Central memory CD8-positive, alpha-beta T cell (primary cell): ENCODE results near the gene KATNB1.
A peak's percentile ranks its signal among the peaks of the same experiment; 100 is the strongest.

Experiments used
- ATAC-seq: fragments of 150-1000 bp; cut with Tn5 transposase; replicated peaks from 2 replicates; pipeline ENCODE4 v1.10.0; 2022; ENCODE audit warnings: mild to moderate bottlenecking, moderate FRiP score, moderate number of reproducible peaks; ENCODE audit not compliant: poor library complexity, severe bottlenecking; ENCODE audit errors: extremely low read depth
- DNase-seq, 2 donors: peaks; one replicate each; pipeline ENCODE4 v3.0.0; 2021; ENCODE audit warnings: low spot score in 2 of 2
- H3K27ac Mint-ChIP-seq: one replicate; pipeline ENCODE4 v1.8.0; 2022; ENCODE audit warnings: low read depth, mild to moderate bottlenecking, moderate library complexity, mixed read lengths
- H3K27me3 Mint-ChIP-seq: one replicate; pipeline ENCODE4 v1.8.0; 2022; ENCODE audit warnings: mixed read lengths
- H3K36me3 Mint-ChIP-seq: one replicate; pipeline ENCODE4 v1.8.0; 2022; ENCODE audit warnings: mild to moderate bottlenecking, moderate library complexity, mixed read lengths; ENCODE audit not compliant: insufficient read depth
- H3K4me1 Mint-ChIP-seq: one replicate; pipeline ENCODE4 v1.8.0; 2022; ENCODE audit warnings: mixed read lengths
- H3K4me3 Mint-ChIP-seq: one replicate; pipeline ENCODE4 v1.8.0; 2022; ENCODE audit warnings: mild to moderate bottlenecking, moderate library complexity, mixed read lengths
- H3K9me3 Mint-ChIP-seq: one replicate; pipeline ENCODE4 v1.8.0; 2022; ENCODE audit warnings: mixed read lengths

The KATNB1 gene

GRCh38 chr16:57732714-57733113, 2.9 kb upstream of the KATNB1 start:
- Mint-ChIP-seq H3K4me3 (peak overlapping the region; percentile 57), H3K36me3 (peaks cover 15% of the 10 kb centered on the region), H3K4me1 (peaks cover 20% of the 10 kb centered on the region), H3K27ac (peak overlapping the region; percentile 33), H3K9me3 (peaks cover 5% of the 10 kb centered on the region), H3K27me3 (no peaks in the 10 kb centered on the region)
- DNase-seq (no peak), ATAC-seq (no peak)

- ATAC-seq = no peak
- peaks cover 18% of the 10 kb centered on the region for H3K36me3 Mint-ChIP-seq
- no peak for DNase-seq
- peak overlapping the region; percentile 95 for H3K4me3 Mint-ChIP-seq
- H3K9me3 Mint-ChIP-seq = no peaks in the 10 kb centered on the region
- H3K4me1 Mint-ChIP-seq = peaks cover 20% of the 10 kb centered on the region
- H3K27me3 Mint-ChIP-seq = no peaks in the 10 kb centered on the region
- peak overlapping the region; percentile 91 for H3K27ac Mint-ChIP-seq
These were observed 1.2 kb upstream of the KATNB1 start for GRCh38 chr16:57734308-57734924.

GRCh38 chr16:57734925-57735754, 430 bp upstream of the KATNB1 start:
- peaks cover 20% of the 10 kb centered on the region for H3K4me1 Mint-ChIP-seq

DNA sequence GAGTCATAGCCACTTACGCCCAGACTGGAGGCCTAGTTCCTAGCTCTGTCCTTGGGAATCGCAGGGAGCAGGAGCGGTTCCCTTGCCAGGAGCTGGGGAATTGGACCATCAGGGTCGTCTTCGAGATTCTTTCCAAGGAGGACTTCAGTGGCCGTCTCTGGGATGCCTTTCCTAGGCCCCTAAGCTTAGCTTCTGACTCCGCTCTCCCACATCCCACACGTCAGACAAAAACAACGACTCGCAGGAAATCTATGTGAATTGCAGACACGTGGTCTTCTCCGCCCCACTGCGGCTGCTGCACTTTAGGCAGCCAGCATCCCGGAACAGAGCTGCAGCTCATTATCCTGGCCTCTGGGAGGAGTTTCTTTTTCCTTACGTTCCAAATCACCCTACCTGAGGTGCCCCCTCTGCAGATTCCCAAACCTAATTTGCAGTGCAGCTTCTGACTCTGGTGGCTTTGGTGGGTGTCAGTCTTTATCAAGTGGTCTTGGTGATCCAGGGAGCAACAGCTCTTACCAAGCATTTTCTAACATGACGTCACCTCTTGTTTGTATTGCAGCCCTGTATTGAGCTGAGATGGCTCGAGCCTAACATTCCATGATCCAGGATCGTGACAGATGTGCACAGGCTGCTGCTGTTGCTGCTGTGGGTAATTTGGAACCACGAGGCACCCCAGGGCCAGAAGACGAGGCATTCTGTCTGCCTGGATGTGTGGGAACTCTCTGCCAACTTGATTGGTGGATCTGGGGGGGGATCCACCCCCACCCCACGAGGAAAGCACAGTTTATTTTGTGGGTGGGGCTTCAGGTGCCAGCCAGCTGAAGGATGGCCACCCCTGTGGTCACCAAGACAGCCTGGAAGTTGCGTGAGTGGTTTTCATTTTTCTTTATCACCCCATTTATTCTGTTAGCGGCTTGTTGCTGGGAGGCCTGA, 1.1 kb downstream of the KATNB1 start:
- Mint-ChIP-seq H3K9me3 (no peaks in the 10 kb centered on the region), H3K27ac (peak overlapping the region; percentile 91), H3K4me3 (peak overlapping the region; percentile 95), H3K27me3 (no peaks in the 10 kb centered on the region), H3K4me1 (peaks cover 20% of the 10 kb centered on the region), H3K36me3 (peaks cover 20% of the 10 kb centered on the region)
- no peak for ATAC-seq
- DNase-seq = no peak

More at GRCh38 chr16:57734925-57735754, 430 bp upstream of the KATNB1 start:
- Mint-ChIP-seq H3K27me3 (no peaks in the 10 kb centered on the region), H3K9me3 (no peaks in the 10 kb centered on the region), H3K36me3 (peaks cover 18% of the 10 kb centered on the region), H3K27ac (peak overlapping the region; percentile 91), H3K4me3 (peak overlapping the region; percentile 95)
- ATAC-seq (peak; percentile 87), DNase-seq (peak; percentile 95 to 98)

DNA sequence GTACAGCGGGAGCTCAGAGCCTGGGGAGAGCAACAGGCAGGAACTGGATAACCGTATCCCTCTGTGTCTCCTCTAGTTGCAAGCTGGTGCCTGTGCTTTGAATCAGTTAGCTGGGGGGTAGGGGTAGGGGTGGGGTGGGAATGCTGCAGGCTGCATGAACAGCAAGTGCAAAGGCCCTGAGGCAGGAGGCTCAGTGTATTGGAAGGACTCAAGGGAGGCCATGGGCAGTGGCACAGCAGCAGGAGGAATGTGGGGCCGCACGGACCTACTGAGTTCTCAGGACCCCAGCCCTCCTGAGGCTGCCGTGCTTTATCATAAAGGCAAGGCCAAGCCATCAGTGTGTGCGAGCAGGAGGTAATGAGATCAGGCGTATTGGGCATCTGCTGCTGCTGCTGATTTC, 3.3 kb downstream of the KATNB1 start:
- Mint-ChIP-seq H3K4me3 (no peak overlapping the region), H3K36me3 (peaks cover 21% of the 10 kb centered on the region)

GRCh38 chr16:57739756-57740422, 4.3 kb downstream of the KATNB1 start:
- H3K36me3 Mint-ChIP-seq = peaks cover 19% of the 10 kb centered on the region
- no peak for DNase-seq

More for the DNA sequence above, 3.3 kb downstream of the KATNB1 start:
- no peaks in the 10 kb centered on the region for H3K27me3 Mint-ChIP-seq
- ATAC-seq (no peak), DNase-seq (no peak)
- H3K27ac Mint-ChIP-seq = no peak overlapping the region
- H3K9me3 Mint-ChIP-seq = no peaks in the 10 kb centered on the region
- peaks cover 20% of the 10 kb centered on the region for H3K4me1 Mint-ChIP-seq

DNA sequence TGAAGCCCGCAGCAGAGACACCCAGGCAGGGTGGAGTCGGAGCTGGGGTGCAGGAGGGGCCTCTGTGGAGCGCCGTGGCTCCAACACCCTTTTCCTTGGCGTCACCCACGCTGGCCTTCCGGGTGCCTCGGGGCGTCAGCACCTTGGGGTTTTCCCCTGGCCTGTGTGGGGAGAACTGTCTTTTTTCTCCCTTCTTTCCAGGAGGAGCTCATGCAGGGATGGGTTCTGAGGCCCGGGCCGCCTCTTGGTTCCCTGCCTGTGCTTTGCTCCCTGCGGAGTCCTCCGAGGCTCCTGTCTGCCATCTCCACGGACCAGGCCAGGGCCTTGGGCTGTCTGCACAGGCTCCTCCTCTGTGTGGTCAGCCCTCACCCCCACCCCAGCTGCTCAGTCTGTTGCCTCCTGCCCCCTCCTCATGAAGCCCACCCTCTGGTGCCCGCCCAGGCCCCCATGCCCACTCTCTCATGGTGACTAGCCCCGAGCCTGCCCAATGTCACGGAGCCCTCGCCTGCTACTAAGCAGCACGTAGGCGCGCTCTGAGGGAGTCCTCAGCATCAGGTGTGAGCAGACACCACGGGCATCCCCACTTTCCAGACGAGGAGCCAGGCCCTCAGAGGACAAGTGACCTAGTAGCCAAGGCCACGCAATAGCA, 5.0 kb downstream of the KATNB1 start:
- no peaks in the 10 kb centered on the region for H3K9me3 Mint-ChIP-seq
- no peak overlapping the region for H3K27ac Mint-ChIP-seq
- H3K4me3 Mint-ChIP-seq = no peak overlapping the region
- DNase-seq = no peak
- H3K36me3 Mint-ChIP-seq = peaks cover 17% of the 10 kb centered on the region
- peaks cover 14% of the 10 kb centered on the region for H3K4me1 Mint-ChIP-seq
- H3K27me3 Mint-ChIP-seq = no peaks in the 10 kb centered on the region
- ATAC-seq = no peak

More at GRCh38 chr16:57739756-57740422, 4.3 kb downstream of the KATNB1 start:
- Mint-ChIP-seq H3K4me3 (no peak overlapping the region), H3K4me1 (peaks cover 20% of the 10 kb centered on the region), H3K27ac (no peak overlapping the region), H3K9me3 (no peaks in the 10 kb centered on the region), H3K27me3 (no peaks in the 10 kb centered on the region)
- ATAC-seq = no peak

DNA sequence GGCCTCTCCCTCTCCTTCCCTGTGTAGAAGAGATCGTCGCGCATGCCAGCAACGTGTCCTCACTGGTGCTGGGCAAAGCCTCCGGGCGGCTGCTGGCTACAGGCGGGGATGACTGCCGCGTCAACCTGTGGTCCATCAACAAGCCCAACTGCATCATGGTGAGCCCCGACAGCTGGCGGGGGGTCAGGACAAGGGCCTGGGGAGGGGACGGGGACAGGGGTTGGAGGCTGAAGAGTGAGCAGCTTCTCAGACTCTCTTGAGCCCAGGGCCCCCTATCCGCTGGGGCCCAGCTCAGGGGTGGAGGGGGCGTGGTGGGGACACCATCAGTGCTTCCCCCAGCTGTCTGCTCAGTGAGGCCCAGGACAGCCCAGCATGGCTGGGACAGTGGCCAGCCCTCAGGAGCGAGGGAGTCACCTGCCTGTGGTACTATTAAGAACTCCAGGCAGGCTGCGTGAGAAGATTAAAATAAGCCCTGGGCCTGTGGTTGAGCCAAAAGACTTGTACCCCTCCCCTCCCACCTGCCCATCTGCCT, 6.2 kb downstream of the KATNB1 start:
- no peak for DNase-seq
- peaks cover 2% of the 10 kb centered on the region for H3K4me1 Mint-ChIP-seq
- H3K27ac Mint-ChIP-seq = no peak overlapping the region
- H3K9me3 Mint-ChIP-seq = no peaks in the 10 kb centered on the region
- peaks cover 14% of the 10 kb centered on the region for H3K36me3 Mint-ChIP-seq
- H3K27me3 Mint-ChIP-seq = no peaks in the 10 kb centered on the region
- no peak overlapping the region for H3K4me3 Mint-ChIP-seq
- no peak for ATAC-seq

GRCh38 chr16:57742543-57742942, 7.0 kb downstream of the KATNB1 start:
- Mint-ChIP-seq H3K36me3 (peaks cover 14% of the 10 kb centered on the region), H3K27me3 (no peaks in the 10 kb centered on the region), H3K4me3 (no peak overlapping the region), H3K4me1 (no peaks in the 10 kb centered on the region), H3K27ac (no peak overlapping the region), H3K9me3 (no peaks in the 10 kb centered on the region)
- ATAC-seq = no peak
- no peak for DNase-seq

- Mint-ChIP-seq H3K27ac (no peak overlapping the region), H3K27me3 (no peaks in the 10 kb centered on the region), H3K4me3 (no peak overlapping the region), H3K9me3 (no peaks in the 10 kb centered on the region), H3K4me1 (no peaks in the 10 kb centered on the region), H3K36me3 (peaks cover 12% of the 10 kb centered on the region)
- ATAC-seq = no peak
- no peak for DNase-seq
These were observed 7.9 kb downstream of the KATNB1 start for GRCh38 chr16:57743458-57743857.

DNA sequence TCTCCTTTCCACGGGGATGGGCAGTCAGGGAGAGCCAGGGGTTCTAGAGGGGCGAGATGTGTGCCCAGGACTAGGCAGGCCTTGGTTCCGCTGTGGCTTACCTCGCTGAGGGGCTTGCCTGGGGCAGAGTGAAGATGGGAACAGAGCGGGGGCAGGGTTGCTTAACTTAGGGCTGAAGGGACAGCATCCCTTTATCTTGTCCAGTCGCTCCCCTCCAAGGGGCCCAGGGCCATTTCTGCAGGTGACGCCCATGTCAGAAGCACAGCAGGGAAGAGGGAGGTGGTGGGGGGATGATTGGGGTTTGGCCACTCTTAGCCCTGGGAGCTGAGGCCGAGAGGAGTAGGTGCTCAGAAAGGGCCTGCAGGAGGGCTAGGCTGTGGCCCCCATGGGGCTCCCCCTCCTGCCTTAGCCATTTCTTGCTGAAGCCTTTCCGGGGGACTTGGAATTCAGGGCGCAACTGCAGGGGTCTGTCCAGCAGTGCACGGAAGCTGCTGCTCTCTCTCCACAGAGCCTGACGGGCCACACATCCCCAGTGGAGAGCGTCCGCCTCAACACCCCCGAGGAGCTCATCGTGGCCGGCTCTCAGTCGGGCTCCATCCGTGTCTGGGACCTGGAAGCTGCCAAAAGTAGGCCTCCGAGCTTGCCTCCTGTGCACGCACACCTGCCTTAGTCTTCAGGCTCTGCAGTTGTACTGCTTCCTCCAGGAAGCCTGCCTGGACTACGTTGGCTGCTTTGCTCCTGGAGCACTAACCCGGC, 8.5 kb downstream of the KATNB1 start:
- H3K27me3 Mint-ChIP-seq = no peaks in the 10 kb centered on the region
- no peaks in the 10 kb centered on the region for H3K9me3 Mint-ChIP-seq
- H3K27ac Mint-ChIP-seq = no peak overlapping the region
- no peak for DNase-seq
- ATAC-seq = no peak
- no peak overlapping the region for H3K4me3 Mint-ChIP-seq
- H3K36me3 Mint-ChIP-seq = peaks cover 11% of the 10 kb centered on the region
- H3K4me1 Mint-ChIP-seq = no peaks in the 10 kb centered on the region
